Stromal cell of bone marrow (primary cell): Measurements from ENCODE around the gene MBNL2.

Experiments used
- DNase-seq: peaks from one replicate; pipeline ENCODE4 v3.0.0-alpha.2; 2012; ENCODE audit warnings: low read depth

The MBNL2 gene

GRCh38 chr13:97212004-97212403, 10.1 kb upstream of the MBNL2 start:
- DNase-seq, result no peak

DNA sequence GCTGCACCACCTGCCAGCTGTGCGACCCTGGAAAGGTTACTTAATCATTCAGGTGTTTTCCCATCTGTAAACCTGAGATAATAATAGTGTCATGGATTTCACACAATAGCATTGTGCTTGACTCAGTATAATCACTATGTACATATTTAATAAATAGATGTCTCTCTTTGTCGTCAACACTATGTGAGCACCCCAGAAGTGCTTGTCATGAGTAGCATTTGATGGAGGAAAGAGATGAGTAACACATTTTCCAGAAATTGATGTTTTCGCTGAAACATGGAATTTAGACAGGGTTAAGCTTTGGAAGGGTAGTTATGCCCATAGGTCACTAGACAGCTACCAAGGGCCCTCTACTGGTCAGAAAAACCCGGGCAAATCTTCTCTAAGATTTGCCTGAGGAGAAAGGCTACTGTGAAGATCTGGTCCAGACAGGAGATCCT, 9.5 kb upstream of the MBNL2 start:
- peak; percentile 36 for DNase-seq

DNA sequence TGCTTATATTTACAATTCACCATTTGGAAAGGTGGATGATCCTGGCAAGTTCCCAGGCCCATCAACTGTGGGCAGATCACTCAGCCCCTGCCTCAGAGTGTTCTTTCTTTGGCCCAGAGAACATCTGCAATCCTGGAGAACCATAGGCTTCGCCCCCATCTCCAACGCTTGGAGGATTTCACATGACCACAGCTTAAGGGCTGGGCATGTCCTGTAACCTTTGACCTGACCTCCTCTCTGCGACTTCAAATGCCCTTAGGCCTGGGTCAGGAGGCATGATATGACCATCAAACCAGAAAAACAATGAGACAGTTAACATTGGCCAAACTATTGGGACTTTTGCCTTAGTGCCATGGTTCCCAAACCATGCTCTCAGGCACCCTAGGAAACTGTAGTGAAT, 7.2 kb upstream of the MBNL2 start:
- DNase-seq, result no peak

DNA sequence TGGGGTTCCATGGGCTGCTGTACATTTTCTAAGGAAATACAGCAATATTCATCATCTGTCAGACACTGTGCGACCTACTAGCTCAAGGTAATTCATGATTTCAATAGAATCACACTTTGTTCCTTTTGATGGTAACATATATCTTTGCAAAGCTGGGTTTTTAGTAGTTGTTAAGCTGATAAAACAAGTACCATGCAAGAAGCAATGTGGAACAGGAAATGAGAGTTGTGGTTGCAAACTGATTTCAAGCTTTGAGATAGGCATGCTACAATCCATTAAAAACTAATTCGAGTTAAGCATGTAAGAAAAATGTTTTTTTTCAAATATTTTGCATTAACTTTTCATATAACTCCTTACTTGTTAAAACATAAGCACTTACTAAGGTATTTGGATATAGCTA, 6.8 kb upstream of the MBNL2 start:
- DNase-seq, result no peak

GRCh38 chr13:97219226-97219625, 2.9 kb upstream of the MBNL2 start:
- no peak for DNase-seq

DNA sequence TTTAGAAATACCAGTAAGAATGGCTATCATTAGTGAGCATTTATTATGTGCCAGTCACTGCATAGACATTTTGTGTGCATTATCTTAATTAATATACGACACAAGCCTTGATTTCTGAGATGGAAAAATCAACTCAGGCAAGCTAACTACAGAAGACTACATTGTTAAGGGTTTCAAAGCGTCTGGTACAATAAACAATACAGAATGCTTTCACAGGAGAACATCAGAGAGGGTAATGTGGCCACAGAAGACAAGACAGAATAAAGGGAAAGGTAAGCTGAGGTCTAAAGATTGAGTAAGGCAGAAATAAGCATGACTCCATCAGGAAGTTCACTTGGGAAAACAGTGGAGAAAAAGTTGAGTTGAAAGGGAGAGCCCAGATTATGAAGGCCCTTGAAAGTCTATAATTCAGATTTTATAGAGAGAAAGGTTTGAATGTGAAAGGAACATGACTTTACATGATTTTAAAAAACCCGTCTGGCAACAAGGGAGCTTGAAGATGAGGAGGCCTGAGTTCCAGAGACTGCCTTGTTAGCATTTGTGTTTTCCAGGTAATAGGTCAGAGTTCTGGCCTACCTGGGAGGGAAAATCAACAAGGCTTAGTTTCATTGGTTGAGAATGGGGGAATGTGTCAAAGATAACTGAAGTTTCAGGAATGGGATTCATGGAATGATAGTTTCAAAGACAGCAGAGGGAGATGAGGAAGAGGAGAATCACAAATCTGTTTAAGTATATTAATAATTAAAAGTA, 1.8 kb upstream of the MBNL2 start:
- DNase-seq, result no peak

DNA sequence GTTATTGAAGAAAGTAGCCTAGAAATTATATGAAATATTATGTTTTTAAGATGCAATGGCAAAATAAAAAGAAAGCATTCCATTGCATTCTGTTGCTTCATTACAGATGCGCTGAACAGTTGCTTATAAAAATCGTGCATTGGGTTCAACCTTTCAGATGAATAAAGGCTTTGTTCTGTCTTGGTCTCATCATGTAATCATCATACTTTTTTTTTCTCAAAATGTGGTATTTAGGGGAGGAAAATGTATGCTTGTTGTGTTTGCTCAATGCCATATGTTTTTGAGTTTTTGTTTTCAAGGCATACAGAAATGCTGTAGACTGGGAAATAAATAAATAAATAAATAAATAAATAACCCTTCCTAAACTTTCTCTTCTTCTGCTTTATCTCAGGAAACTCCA, 1.1 kb upstream of the MBNL2 start:
- DNase-seq, result no peak

- no peak for DNase-seq
Observed at GRCh38 chr13:97221466-97221865, 667 bp upstream of the MBNL2 start.

GRCh38 chr13:97223037-97223710, 1.0 kb downstream of the MBNL2 start:
- no peak for DNase-seq

- DNase-seq, result peak; percentile 86
Observed at GRCh38 chr13:97223711-97224541, 1.8 kb downstream of the MBNL2 start.

GRCh38 chr13:97224544-97225300, 2.6 kb downstream of the MBNL2 start:
- peak; percentile 33 for DNase-seq

DNA sequence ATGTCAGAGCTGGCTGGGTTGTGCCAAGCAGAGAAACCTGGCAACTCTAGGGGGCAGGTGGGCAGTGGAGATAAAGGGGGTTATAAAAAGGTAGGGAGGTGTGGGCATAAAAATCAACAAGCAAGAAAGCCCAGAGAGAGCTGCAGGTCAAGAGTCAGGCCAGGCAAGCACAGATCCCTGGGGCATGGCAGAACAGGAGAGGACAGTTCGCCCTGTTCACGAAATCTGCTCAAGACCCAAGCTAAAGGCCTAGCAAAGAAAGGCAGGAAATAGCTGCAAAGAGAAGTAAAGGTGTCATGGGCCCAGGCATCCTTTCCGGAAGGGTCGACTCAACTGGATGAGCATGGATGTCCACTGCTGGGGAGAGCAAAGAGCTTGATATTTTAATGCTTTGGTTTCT, 3.4 kb downstream of the MBNL2 start:
- no peak for DNase-seq

DNA sequence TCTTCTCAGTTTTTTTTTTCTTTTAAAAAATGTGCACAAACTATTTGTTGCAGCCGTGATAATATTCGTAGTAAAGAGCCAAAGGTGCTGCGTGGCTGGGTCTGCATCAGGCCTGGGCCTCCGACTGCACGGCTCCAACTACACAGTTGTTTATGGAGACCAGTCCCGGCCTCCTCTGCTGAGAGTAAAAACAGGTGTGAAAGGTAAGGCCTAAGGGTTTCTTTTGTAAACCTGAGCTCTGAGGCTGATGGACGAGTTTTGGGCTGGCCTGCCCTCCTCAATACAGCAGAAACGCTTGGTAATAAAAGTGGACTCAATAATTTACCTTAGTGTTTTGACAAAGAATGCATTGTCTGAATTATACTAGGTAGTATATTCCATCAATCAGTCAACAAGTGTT, 3.9 kb downstream of the MBNL2 start:
- no peak for DNase-seq

- DNase-seq, result no peak
Observed at GRCh38 chr13:97226788-97227627, 4.9 kb downstream of the MBNL2 start.

DNA sequence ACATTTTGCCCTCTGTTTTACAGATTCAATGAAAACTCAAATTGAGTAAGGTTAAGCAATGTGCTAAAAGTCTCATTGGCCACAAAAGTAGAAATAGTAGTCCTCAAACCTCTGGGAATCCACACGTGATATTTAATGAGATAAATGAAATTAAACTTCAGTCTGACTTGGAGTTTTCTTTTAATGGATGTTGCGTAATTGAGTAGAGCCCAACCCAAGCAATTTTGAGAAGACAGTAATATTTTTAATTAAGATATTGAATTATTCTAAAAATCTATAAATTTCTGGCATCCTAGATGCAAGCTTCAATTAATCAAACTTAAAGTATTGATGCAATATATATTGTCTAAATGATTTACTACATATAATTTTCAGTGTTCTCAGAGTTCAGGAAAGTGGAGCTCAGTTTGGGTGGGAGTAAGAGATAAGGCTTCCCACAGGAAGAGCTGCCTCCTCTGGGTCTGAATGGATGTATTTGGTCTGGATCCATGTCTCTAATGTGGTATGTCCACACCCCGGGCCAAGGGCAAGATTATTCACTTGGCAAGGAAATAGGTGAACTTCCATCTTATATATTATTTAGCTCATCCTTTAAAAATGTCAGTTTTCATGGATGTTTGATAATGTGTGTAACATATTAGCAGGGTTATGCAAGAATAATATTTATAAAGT, 6.9 kb downstream of the MBNL2 start:
- DNase-seq, result no peak

DNA sequence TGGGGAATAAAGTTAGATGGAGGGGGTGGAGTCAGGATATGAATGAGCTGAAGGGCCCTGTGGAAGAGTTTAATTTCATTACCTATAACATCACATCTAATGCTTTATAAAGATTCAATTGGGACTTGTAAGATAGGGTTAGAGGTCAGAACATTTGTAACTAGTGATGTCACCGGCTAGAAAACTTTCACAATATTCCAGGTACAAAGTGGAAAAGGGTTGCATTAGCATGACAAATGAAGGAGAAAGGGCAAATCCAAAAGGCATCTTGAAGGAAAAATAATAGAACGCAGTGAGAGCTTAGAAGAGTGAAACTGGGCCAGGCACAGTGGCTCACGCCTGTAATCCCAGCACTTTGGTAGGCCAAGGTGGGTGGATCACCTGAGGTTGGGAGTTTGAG, 7.6 kb downstream of the MBNL2 start:
- no peak for DNase-seq

GRCh38 chr13:97231118-97231828, 9.1 kb downstream of the MBNL2 start:
- no peak for DNase-seq

GRCh38 chr13:97231829-97232196, 9.7 kb downstream of the MBNL2 start:
- no peak for DNase-seq

- DNase-seq, result no peak
Observed at GRCh38 chr13:97233499-97233898, 11.4 kb downstream of the MBNL2 start.

DNA sequence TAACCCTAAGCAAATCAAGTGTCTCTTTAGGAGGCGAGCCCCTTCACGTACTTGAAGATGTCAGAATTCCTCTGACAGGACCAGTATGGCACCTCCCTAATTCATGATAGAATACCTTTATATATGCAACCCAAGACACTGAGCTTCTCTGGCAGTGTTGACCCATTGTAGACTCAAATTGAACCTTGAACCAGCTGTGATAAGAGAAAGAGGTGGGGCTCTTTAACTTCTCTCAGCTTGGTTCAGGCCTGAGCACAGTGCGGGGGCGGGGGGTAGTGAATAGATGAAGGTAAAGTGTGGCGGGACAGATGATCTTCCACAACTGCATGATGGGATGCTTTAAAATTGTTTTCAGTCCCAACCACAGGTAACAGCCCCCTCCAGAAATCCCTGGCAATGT, 12.1 kb downstream of the MBNL2 start:
- no peak for DNase-seq
